Regular cardiac myocyte (primary cell): Measurements from ENCODE around the gene EXOSC6. TPM values are rescaled to one million over a fixed set of nuclear protein-coding genes. Genes with fewer than 3 reads are reported as not detected.

Source experiments
- total RNA-seq: library from RNA; depleted of rRNA; stranded (reverse); fragments of >200 nt; gene quantifications from 2 replicates; pipeline ENCODE4 v1.2.3, GENCODE V29; 2014

Gene EXOSC6
- total RNA-seq, result 27.3 and 46.0 TPM in 2 replicates

GRCh38 chr16:70251629-70252354, at the start of gene EXOSC6:
EXOSC6 (minus strand) TSS chr16:70251940; CDS start chr16:70251900, 40 bp downstream.

GRCh38 chr16:70298988-70299938, 47.5 kb upstream of the EXOSC6 start, which contains the start of gene DDX19B:
DDX19B (plus strand) TSS chr16:70299186; CDS start chr16:70299298, 112 bp downstream.

GRCh38 chr16:70289229-70290094, 37.7 kb upstream of the EXOSC6 start, which contains the start of gene AARS1:
AARS1 (minus strand) TSS chr16:70289506; CDS start chr16:70282763, 6,743 bp downstream.

Other genes with a start within 250 kb of the EXOSC6 start
- 10.7 and 11.6 TPM in 2 replicates for gene PDPR, start 137.6 kb downstream of the EXOSC6 start, total RNA-seq
- gene CLEC18C, start 78.2 kb downstream of the EXOSC6 start, total RNA-seq, result 0.19 and 0.28 TPM in 2 replicates
- 163 and 239 TPM in 2 replicates for gene AARS1, start 37.6 kb upstream of the EXOSC6 start, total RNA-seq
- 18.0 and 22.2 TPM in 2 replicates for gene DDX19B, start 47.2 kb upstream of the EXOSC6 start, total RNA-seq
- gene DDX19A, start 95.0 kb upstream of the EXOSC6 start, total RNA-seq, result 43.4 and 45.2 TPM in 2 replicates
- 21.4 and 27.0 TPM in 2 replicates for gene ST3GAL2, start 187.2 kb upstream of the EXOSC6 start, total RNA-seq
- gene FCSK, start 202.7 kb upstream of the EXOSC6 start, total RNA-seq, result 5.2 and 7.0 TPM in 2 replicates